Measurements from ENCODE around the gene SPOCK2. TPM values are rescaled to one million over a fixed set of nuclear protein-coding genes. Genes with fewer than 3 reads are reported as not detected.
"Not testable (repeated sequence)": the region's sequence is repeated elsewhere in the genome, so short reads cannot be mapped to it uniquely, and the experiment has no call there.

SPOCK2 gene
- total and polyA plus RNA-seq, 2 donors (not counting 1 experiment from before 2014, with no cell fraction given) = 0.02 to 0.33 TPM

- Histone ChIP-seq H3K27ac (ENCODE audit: insufficient read depth, low read length) (no peak overlapping the region), H3K9ac (ENCODE audit: insufficient read depth, low read length) (no peak overlapping the region), H3K27me3 (ENCODE audit: control insufficient read depth, insufficient read depth, low read length) (no peaks in the 10 kb centered on the region), H4K20me1 (ENCODE audit: control insufficient read depth, extremely low read depth, insufficient read depth, low read length) (no peaks in the 10 kb centered on the region), H2AFZ (ENCODE audit: low read length) (no peak overlapping the region), H3K4me1 (ENCODE audit: control insufficient read depth, extremely low read depth, insufficient read depth, low read length) (no peaks in the 10 kb centered on the region), H3K79me2 (ENCODE audit: control insufficient read depth, insufficient read depth, low read length) (no peaks in the 10 kb centered on the region), H3K9me3 (ENCODE audit: control insufficient read depth, insufficient read depth, low read depth, low read length) (no peaks in the 10 kb centered on the region), H3K4me2 (ENCODE audit: extremely low read depth, insufficient read depth, low read length) (no peak overlapping the region), H3K36me3 (ENCODE audit: control insufficient read depth, insufficient read depth, low read length) (no peaks in the 10 kb centered on the region), H3K4me3 (replicated peaks in 1 of 4; ENCODE audit: control extremely low read depth in 1 of 4, insufficient read depth in 1 of 4, low read depth in 3 of 4, low read length in 4 of 4) (no peak overlapping the region)
- TF ChIP-seq EZH2 (IDR thresholded peaks at IDR 0.05; ENCODE audit: low read length, missing control alignments) (no peak), CTCF (conservative IDR thresholded peaks at IDR 0.05 in 1 of 2, IDR thresholded peaks at IDR 0.05 in 1 of 2; ENCODE audit: low read depth in 1 of 2, low read length in 2 of 2) (no peak)
- DNase-seq (ENCODE audit: low read depth in 2 of 2) = no peak
These were observed 20.7 kb upstream of the SPOCK2 start for GRCh38 chr10:72108830-72109635.

GRCh38 chr10:72108004-72108370 lies 19.6 kb upstream of the SPOCK2 start:
- not testable (repeated sequence) for H3K36me3 ChIP-seq (ENCODE audit: control insufficient read depth, insufficient read depth, low read length); H3K4me1 ChIP-seq (ENCODE audit: control insufficient read depth, extremely low read depth, insufficient read depth, low read length); H4K20me1 ChIP-seq (ENCODE audit: control insufficient read depth, extremely low read depth, insufficient read depth, low read length); H3K4me3 ChIP-seq (replicated peaks in 1 of 4; ENCODE audit: control extremely low read depth in 1 of 4, insufficient read depth in 1 of 4, low read depth in 3 of 4, low read length in 4 of 4); H3K27me3 ChIP-seq (ENCODE audit: control insufficient read depth, insufficient read depth, low read length); DNase-seq (ENCODE audit: low read depth in 2 of 2); H3K27ac ChIP-seq (ENCODE audit: insufficient read depth, low read length); H3K9ac ChIP-seq (ENCODE audit: insufficient read depth, low read length); H3K4me2 ChIP-seq (ENCODE audit: extremely low read depth, insufficient read depth, low read length); H3K9me3 ChIP-seq (ENCODE audit: control insufficient read depth, insufficient read depth, low read depth, low read length); H2AFZ ChIP-seq (ENCODE audit: low read length); H3K79me2 ChIP-seq (ENCODE audit: control insufficient read depth, insufficient read depth, low read length)

DNA sequence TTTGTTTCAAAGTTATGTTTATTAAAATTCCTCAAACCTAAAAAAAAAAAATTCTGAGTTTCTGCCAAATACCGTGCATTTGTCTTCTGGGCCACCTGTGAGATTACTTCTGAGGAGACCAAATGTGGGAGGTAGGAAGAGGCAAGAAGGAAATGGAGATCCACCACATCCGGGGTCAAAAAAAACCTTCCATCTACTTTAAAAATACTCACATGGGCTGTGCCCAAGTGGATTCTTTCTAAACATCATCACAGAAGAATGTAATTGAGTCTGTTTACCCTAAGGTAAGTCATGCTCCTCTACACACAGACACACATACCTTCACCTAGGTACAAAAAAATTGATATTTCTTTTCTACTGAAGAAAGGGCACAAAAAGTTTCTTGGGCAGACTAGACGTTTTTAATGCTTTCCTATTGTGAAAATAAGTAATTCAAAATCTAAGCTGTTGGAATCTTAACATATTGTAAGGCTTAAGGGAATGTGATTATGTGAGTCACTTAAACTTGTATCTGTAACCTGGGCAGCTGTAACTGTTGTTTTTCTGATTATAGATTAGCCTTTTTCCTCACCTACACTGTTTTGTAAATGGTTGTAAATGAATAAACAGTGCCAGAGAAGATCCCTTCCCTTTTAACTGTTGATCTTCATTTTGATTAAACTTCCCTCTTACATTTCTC lies 19.1 kb upstream of the SPOCK2 start:
- Histone ChIP-seq H3K36me3 (ENCODE audit: control insufficient read depth, insufficient read depth, low read length) (no peaks in the 10 kb centered on the region), H3K4me1 (ENCODE audit: control insufficient read depth, extremely low read depth, insufficient read depth, low read length) (no peaks in the 10 kb centered on the region), H3K27me3 (ENCODE audit: control insufficient read depth, insufficient read depth, low read length) (no peaks in the 10 kb centered on the region), H3K9me3 (ENCODE audit: control insufficient read depth, insufficient read depth, low read depth, low read length) (no peaks in the 10 kb centered on the region), H4K20me1 (ENCODE audit: control insufficient read depth, extremely low read depth, insufficient read depth, low read length) (no peaks in the 10 kb centered on the region), H3K4me2 (ENCODE audit: extremely low read depth, insufficient read depth, low read length) (no peak overlapping the region), H2AFZ (ENCODE audit: low read length) (no peak overlapping the region), H3K27ac (ENCODE audit: insufficient read depth, low read length) (no peak overlapping the region), H3K79me2 (ENCODE audit: control insufficient read depth, insufficient read depth, low read length) (no peaks in the 10 kb centered on the region), H3K9ac (ENCODE audit: insufficient read depth, low read length) (no peak overlapping the region), H3K4me3 (replicated peaks in 1 of 4; ENCODE audit: control extremely low read depth in 1 of 4, insufficient read depth in 1 of 4, low read depth in 3 of 4, low read length in 4 of 4) (no peak overlapping the region)
- TF ChIP-seq EZH2 (IDR thresholded peaks at IDR 0.05; ENCODE audit: low read length, missing control alignments) (no peak), CTCF (conservative IDR thresholded peaks at IDR 0.05 in 1 of 2, IDR thresholded peaks at IDR 0.05 in 1 of 2; ENCODE audit: low read depth in 1 of 2, low read length in 2 of 2) (no peak)
- DNase-seq (ENCODE audit: low read depth in 2 of 2) = peak in 1 of 2 donors; percentile 27

All from fibroblast of lung (primary cell).